ENCODE results near the gene IGF1R. TPM values are rescaled to one million over a fixed set of nuclear protein-coding genes. Genes with fewer than 3 reads are reported as not detected.

Gene IGF1R
- polyA plus RNA-seq, 1 experiment: 21.6 TPM

GRCh38 chr15:98717942-98718341 lies 69.6 kb downstream of the IGF1R start:
- H3K27me3 ChIP-seq (ENCODE audit: control insufficient read depth, insufficient read depth, low read length): no peaks in the 10 kb centered on the region
- ChIA-PET POLR2A (no interaction called here), CTCF (interaction anchor here (0.9 kb wide), 1 partner anchor 36 kb away, joined by 3 read pairs; no protein-coding TSS in a partner anchor)

DNA sequence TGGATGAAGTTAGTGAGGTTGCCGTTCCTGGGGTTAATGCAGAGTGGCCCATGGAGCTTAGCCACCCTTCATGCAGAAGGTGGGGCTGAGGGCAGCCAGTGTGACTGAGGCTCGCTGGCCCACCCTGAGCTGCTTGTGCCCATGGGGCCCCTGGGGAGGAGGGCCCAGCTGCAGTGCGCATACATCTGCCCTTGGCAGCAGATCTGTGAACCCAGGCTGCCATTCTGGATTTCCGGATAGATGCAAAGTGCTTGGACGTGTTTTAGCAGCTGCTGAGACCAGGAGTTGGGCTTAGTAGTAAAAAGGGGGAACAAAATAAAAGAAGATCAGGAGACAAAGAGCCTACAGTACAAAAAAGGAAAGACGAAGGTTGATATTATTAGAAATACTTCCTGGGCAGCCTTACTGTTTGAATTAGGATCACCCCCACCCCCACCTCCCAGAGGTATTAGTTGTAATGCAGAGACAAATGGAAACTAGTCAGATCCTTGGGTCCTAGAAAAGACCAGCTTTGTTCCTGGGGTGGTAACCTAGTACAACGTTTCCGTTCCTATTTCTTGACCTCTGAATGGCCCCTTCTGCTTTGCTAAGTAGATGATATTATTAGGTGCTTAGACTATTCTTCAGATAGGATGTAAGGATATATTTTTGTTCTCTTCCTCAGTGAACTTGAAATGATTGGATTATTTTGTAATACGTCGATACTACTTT lies 70.2 kb downstream of the IGF1R start:
- Histone ChIP-seq H3K4me3 (ENCODE audit: low read depth, low read length) (no peak overlapping the region), H3K9me3 (ENCODE audit: control insufficient read depth, insufficient read depth, low read length) (no peaks in the 10 kb centered on the region), H3K27ac (ENCODE audit: low read depth, low read length) (no peak overlapping the region), H3K27me3 (ENCODE audit: control insufficient read depth, insufficient read depth, low read length) (no peaks in the 10 kb centered on the region)
- ChIA-PET CTCF (interaction anchor here (0.7 to 0.9 kb wide), 2 partner anchors 37 to 61 kb away, joined by 3 to 4 read pairs; no protein-coding TSS in a partner anchor), POLR2A (interaction anchor here (0.6 to 0.7 kb wide), 2 partner anchors 9 to 34 kb away, joined by 3 read pairs; no protein-coding TSS in a partner anchor)
- TF ChIP-seq CTCF (IDR thresholded peaks at IDR 0.05; ENCODE audit: low read depth, low read length): no peak
- DNase-seq (ENCODE audit: low read depth, low spot score): no peak

More at GRCh38 chr15:98717942-98718341, 69.6 kb downstream of the IGF1R start:
- H3K27ac ChIP-seq (ENCODE audit: low read depth, low read length): no peak overlapping the region
- TF ChIP-seq CTCF (IDR thresholded peaks at IDR 0.05; ENCODE audit: low read depth, low read length): no peak
- no peak overlapping the region for H3K4me3 ChIP-seq (ENCODE audit: low read depth, low read length)
- no peaks in the 10 kb centered on the region for H3K9me3 ChIP-seq (ENCODE audit: control insufficient read depth, insufficient read depth, low read length)
- no peak for DNase-seq (ENCODE audit: low read depth, low spot score)

DNA sequence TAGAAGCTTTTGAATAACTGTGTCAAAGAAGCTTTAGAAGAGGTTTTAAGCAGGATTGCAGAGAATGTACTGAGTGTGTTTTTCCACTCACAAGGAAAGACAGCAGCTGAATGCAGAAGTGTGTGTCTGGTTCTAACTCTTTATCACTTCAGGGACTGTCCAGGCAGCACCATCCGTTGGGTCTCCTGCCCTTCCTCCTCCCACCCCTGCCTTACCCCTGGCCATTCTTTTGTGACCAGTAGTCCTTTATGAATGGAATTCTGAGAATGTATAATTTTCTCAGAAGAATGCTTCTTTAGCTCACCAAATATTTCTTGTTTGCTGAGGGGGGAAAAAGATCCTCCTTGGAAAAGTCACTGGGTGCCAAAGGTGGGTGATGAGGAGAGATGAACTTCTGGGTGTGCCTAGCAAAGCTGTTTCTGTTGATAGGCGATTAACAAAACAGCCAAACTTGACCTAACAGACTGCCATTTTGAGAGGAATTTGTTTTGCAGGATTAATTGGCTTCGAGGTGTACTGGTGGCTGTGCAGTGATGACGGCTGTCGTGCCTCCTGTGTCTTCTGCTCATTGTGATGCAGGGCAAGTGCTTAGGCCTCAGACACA lies 70.9 kb downstream of the IGF1R start:
- ChIA-PET POLR2A (interaction anchor here (0.6 to 0.7 kb wide), 2 partner anchors 8 to 35 kb away, joined by 3 read pairs; no protein-coding TSS in a partner anchor), CTCF (interaction anchor here (0.7 to 1.1 kb wide), 2 partner anchors 60 kb away, joined by 4 to 8 read pairs; no protein-coding TSS in a partner anchor)
- H3K27ac ChIP-seq (ENCODE audit: low read depth, low read length): no peak overlapping the region

GRCh38 chr15:98720031-98720430 lies 71.7 kb downstream of the IGF1R start:
- Histone ChIP-seq H3K9me3 (ENCODE audit: control insufficient read depth, insufficient read depth, low read length) (no peaks in the 10 kb centered on the region), H3K27ac (ENCODE audit: low read depth, low read length) (no peak overlapping the region), H3K27me3 (ENCODE audit: control insufficient read depth, insufficient read depth, low read length) (no peaks in the 10 kb centered on the region), H3K4me3 (ENCODE audit: low read depth, low read length) (no peak overlapping the region)
- no peak for TF ChIP-seq CTCF (IDR thresholded peaks at IDR 0.05; ENCODE audit: low read depth, low read length)
- ChIA-PET CTCF (interaction anchor here (0.6 to 1.1 kb wide), 2 partner anchors 59 to 61 kb away, joined by 3 to 8 read pairs; no protein-coding TSS in a partner anchor), POLR2A (no interaction called here)
- no peak for DNase-seq (ENCODE audit: low read depth, low spot score)

More for the DNA sequence above, 70.9 kb downstream of the IGF1R start:
- no peaks in the 10 kb centered on the region for H3K9me3 ChIP-seq (ENCODE audit: control insufficient read depth, insufficient read depth, low read length)
- no peak for TF ChIP-seq CTCF (IDR thresholded peaks at IDR 0.05; ENCODE audit: low read depth, low read length)
- no peak for DNase-seq (ENCODE audit: low read depth, low spot score)
- no peaks in the 10 kb centered on the region for H3K27me3 ChIP-seq (ENCODE audit: control insufficient read depth, insufficient read depth, low read length)
- H3K4me3 ChIP-seq (ENCODE audit: low read depth, low read length): no peak overlapping the region

Data from AG04450 (cell line).